ENCODE data around the gene ACAT2. TPM values are rescaled to one million over a fixed set of nuclear protein-coding genes. Genes with fewer than 3 reads are reported as not detected.
"Not testable (repeated sequence)": the region's sequence is repeated elsewhere in the genome, so short reads cannot be mapped to it uniquely, and the experiment has no call there.

The ACAT2 gene
- total RNA-seq, 1 donor from 2014 or later, result 4.1 TPM

DNA sequence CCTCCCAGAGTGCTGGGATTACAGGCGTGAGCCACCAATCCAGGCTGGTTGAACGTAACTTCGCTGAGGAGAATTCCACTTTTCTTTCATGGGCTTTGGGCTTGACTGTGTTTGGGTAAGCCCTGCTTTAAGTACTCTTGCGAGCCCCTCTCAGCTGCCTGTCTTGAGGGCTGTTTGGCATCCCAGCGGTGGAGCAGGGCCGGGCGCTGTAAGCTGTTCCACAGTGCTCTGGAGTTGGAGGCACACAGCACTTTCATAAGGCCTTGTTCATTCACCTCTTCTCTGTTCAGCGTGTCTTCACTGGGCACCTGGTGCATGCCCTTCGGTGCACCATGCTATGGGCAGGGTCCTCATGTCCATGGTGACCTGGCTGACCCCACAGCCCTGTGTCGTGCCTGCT is 59.9 kb downstream of the ACAT2 start:
- intact Hi-C loops (cut with DNase I), result no loop called here
- DNase-seq (no peak), ATAC-seq (ENCODE audit: poor library complexity) (no peak)

DNA sequence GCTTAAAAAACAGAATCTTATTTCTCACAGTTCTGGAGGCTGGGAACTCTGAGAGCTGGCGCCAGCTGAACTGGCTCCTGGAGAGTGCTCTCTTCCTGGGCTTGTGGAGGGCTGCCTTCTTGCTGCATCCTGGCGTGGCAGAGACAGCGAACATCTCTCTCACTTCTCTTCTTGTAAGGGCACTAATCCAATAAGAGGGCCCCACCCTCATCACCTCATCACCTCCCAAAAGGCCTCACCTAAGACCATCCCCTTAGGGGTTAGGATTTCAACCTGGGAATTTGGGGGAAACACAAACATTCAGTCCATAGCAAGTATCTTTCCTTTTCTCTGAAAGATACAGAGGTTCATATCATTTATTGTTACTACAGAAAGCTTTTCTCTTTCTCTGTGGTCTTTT is 62.1 kb downstream of the ACAT2 start:
- intact Hi-C loops (cut with DNase I), result no loop called here
- ATAC-seq (ENCODE audit: poor library complexity), result no peak
- no peak for DNase-seq

DNA sequence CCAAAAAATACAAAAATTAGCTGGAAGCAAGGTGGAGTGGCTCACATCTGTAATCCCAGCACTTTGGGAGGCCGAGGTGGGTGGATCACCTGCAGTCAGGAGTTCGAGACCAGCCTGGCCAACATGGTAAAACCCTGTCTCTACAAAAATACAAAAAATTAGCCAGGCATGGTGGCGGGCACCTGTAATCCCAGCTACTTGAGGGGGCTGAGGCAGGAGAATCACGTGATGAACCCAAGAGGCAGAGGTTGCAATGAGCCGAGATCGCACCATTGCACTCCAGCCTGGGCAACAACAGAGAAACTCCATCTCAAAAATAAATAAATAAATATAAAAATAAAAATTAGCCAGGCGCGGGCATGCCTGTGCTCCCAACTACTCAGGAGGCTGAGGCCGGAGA is 62.8 kb downstream of the ACAT2 start:
- ATAC-seq (ENCODE audit: poor library complexity); DNase-seq; intact Hi-C loops (cut with DNase I): not testable (repeated sequence)

DNA sequence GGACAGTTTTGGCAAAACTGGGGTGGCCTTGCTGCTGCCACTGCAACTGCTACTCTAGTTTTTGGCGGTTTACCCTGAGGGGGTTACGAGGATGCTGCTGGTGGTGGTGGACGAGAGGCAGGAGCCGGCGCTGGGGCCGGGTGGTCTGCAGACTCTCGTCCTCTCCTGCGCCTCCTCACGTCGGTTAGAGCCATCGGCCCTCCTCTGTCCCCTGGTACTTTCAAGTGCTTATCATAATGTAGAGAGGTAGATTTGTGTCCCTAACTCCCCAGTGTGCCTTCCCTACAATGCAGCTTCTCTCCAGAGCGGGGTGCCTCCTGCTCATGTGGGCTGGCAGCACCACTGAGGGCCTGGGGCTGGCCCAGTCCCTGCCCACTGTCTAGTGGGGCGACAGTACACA is 64.2 kb downstream of the ACAT2 start:
- no peak for DNase-seq
- intact Hi-C loops (cut with DNase I), result no loop called here
- ATAC-seq (ENCODE audit: poor library complexity), result no peak

DNA sequence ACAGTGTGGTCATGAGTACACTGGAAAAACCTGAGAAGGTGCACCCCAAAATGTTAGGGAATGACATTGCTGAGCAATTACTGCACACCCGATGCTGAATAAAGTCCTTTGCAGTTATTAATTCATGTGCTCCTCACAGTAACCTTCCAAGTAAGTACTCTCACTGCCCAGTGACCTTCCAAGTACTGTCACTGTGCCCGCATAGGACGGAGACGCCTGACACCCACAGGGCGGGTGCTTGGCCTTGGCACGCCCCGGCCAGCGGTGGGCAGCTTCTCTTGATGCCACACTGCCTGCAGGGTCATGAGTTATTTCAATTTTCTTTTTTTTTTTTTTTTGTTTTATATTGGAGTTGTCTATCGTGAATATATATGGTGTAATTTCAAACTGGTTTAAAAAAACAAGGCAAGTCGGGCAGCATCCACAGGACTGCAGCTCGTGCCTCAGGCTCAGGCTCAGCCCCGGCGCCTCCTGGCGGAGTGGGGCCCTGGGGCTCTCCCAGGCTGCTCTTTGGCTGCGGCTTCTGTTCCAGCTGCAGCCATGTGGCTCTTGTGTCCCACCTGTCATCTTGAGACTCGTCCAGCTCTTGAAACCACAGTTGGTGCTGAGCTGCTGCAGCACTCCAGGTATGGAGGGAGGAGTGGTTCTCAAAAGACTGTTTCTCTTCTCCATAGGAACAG is 65.3 kb downstream of the ACAT2 start:
- DNase-seq (no peak), ATAC-seq (ENCODE audit: poor library complexity) (peak; percentile 49)
- intact Hi-C loops (cut with DNase I), result no loop called here

DNA sequence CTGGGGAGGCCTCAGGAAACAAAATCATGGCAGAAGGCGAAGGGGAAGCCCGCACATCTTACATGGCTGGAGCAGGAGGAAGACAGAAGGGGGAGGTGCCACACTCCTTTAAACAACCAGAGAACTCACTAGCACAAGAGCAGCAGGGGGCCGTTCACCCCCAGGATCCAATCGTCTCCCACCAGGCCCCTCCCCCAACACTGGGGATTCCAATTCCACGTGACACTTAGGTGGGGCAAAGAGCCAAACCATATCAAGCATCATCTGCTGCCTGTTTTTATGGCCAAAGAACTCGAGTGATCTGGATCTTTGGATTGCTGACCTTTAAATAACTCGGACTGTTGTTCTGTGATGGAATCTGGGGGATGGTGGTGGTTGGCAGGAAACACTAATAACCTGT is 66.2 kb downstream of the ACAT2 start:
- ATAC-seq (ENCODE audit: poor library complexity) (no peak), DNase-seq (no peak)
- intact Hi-C loops (cut with DNase I), result no loop called here

Other genes starting within 250 kb of the ACAT2 start
- 1,058 TPM for gene SOD2, start 68.8 kb upstream of the ACAT2 start, total RNA-seq
- gene WTAP, start 34.5 kb upstream of the ACAT2 start, total RNA-seq, result 40.1 TPM
- gene TCP1, start 27.6 kb downstream of the ACAT2 start, total RNA-seq, result 159 TPM
- gene MRPL18, start 28.4 kb downstream of the ACAT2 start, total RNA-seq, result 64.1 TPM
- not detected for gene PNLDC1, start 38.2 kb downstream of the ACAT2 start, total RNA-seq
- not detected for gene MAS1, start 128.9 kb downstream of the ACAT2 start, total RNA-seq
- 68.4 TPM for gene IGF2R, start 207.0 kb downstream of the ACAT2 start, total RNA-seq

Measured in Right ventricle myocardium superior (tissue), 1 donor.